PC-3 (cell line): ENCODE data around the gene CDK14. TPM values are rescaled to one million over a fixed set of nuclear protein-coding genes. Genes with fewer than 3 reads are reported as not detected.

Experiments
- ATAC-seq: fragments of 200-7000 bp; cut with Tn5 transposase; 2 replicates; pipeline ENCODE4 v1.9.1; 2020; ENCODE audit warnings: mild to moderate bottlenecking, moderate library complexity
- BruUV-seq: library from RNA; stranded (reverse); fragments of 400-500 nt; replicated peaks from 2 replicates; lab custom pipeline; 2021; lab: Mats Ljungman, UMichigan
- CTCF ChIA-PET: fragments of 300-600 bp; sonication (Branson Sonifier 250); formaldehyde crosslinking; loops from one replicate; lab custom pipeline; 2022; ENCODE audit warnings: antibody characterized with exemption; lab: Charles Lee
- POLR2A ChIA-PET: fragments of 300-600 bp; sonication (Branson Sonifier 250); formaldehyde crosslinking; loops from one replicate; lab custom pipeline; 2022; ENCODE audit warnings: antibody characterized with exemption; ENCODE audit not compliant: unreplicated experiment; lab: Charles Lee
- DNase-seq: peaks from one replicate; pipeline ENCODE4 v3.0.0-alpha.2; 2015
- H2AFZ ChIP-seq: fragments of 300-600 bp; sonication (generic); 2 replicates; pipeline ENCODE4 v1.6.0; 2016; ENCODE audit warnings: antibody characterized with exemption, low read length
- H3F3A ChIP-seq: fragments of 300-600 bp; sonication (generic); one replicate; pipeline ENCODE4 v1.6.0; 2017; ENCODE audit warnings: antibody characterized with exemption, low read length, control low read depth, mild to moderate bottlenecking; ENCODE audit not compliant: unreplicated experiment
- H3K27ac ChIP-seq: fragments of 300-600 bp; sonication (generic); 2 replicates; pipeline ENCODE4 v1.5.1; 2016; ENCODE audit warnings: mild to moderate bottlenecking, low read length
- H3K27me3 ChIP-seq: fragments of 300-600 bp; sonication (generic); 2 replicates; pipeline ENCODE4 v1.6.1; 2016; ENCODE audit warnings: low read length, mixed read lengths
- H3K36me3 ChIP-seq: fragments of 300-600 bp; sonication (generic); 2 replicates; pipeline ENCODE4 v1.6.1; 2016; ENCODE audit warnings: low read depth, mixed run types, low read length, mixed read lengths
- H3K4me1 ChIP-seq: fragments of 300-600 bp; sonication (generic); 2 replicates; pipeline ENCODE4 v1.5.1; 2016; ENCODE audit warnings: low read length; ENCODE audit not compliant: insufficient read depth
- H3K4me2 ChIP-seq: fragments of 300-600 bp; sonication (generic); 2 replicates; pipeline ENCODE4 v1.6.0; 2016; ENCODE audit warnings: low read length
- H3K4me3 ChIP-seq: fragments of 300-600 bp; sonication (generic); 2 replicates; pipeline ENCODE4 v1.5.1; 2016; ENCODE audit warnings: mild to moderate bottlenecking, low read length, mixed read lengths
- H3K79me2 ChIP-seq: fragments of 300-600 bp; sonication (generic); 2 replicates; pipeline ENCODE4 v1.6.1; 2017; ENCODE audit warnings: low read length, mixed read lengths
- H3K9ac ChIP-seq: fragments of 300-600 bp; sonication (generic); 2 replicates; pipeline ENCODE4 v1.6.0; 2016; ENCODE audit warnings: mild to moderate bottlenecking, low read length
- H3K9me2 ChIP-seq: fragments of 300-600 bp; sonication (generic); replicated peaks from 2 replicates; pipeline ENCODE4 v1.6.1; 2016; ENCODE audit warnings: mixed run types, low read length, mixed read lengths
- H3K9me3 ChIP-seq: fragments of 300-600 bp; sonication (generic); 2 replicates; pipeline ENCODE4 v1.6.1; 2016; ENCODE audit warnings: low read length, mixed read lengths
- H4K20me1 ChIP-seq: fragments of 300-600 bp; sonication (generic); 2 replicates; pipeline ENCODE4 v1.6.1; 2016; ENCODE audit warnings: low read length, mixed read lengths
- CTCF ChIP-seq: fragments of 300-600 bp; sonication (generic); conservative IDR thresholded peaks from 2 replicates; pipeline ENCODE4 v1.5.1; 2017; ENCODE audit warnings: antibody characterized with exemption, low read depth, mild to moderate bottlenecking, low read length
- EZH2 ChIP-seq: fragments of 300-600 bp; sonication (generic); IDR thresholded peaks from one replicate; pipeline ENCODE4 v1.6.1; 2017; ENCODE audit warnings: antibody characterized with exemption, mild to moderate bottlenecking, low read length; ENCODE audit not compliant: unreplicated experiment
- EZH2phosphoT487 ChIP-seq: fragments of 300-600 bp; sonication (generic); IDR thresholded peaks from 2 replicates; pipeline ENCODE4 v1.6.1; 2018; ENCODE audit warnings: mild to moderate bottlenecking, antibody characterized with exemption, low read length, borderline replicate concordance
- intact Hi-C: fragments of 100-400 bp; cut with micrococcal nuclease; formaldehyde crosslinking; loops from 2 replicates; pipeline ENCODE4 v1.9.0; 2023
- total RNA-seq: library from RNA; depleted of rRNA; stranded (reverse); fragments of >200 nt; gene quantifications from 2 replicates; pipeline ENCODE4 v1.2.3, GENCODE V29; 2014

Gene CDK14
- total RNA-seq, 1 experiment from 2014 or later = 8.2 TPM

- TF ChIP-seq EZH2 (no peak), CTCF (no peak), EZH2phosphoT487 (no peak)
- no peak overlapping the region for H3K9ac ChIP-seq
- no peaks in the 10 kb centered on the region for H3F3A ChIP-seq
- H3K79me2 ChIP-seq = no peaks in the 10 kb centered on the region
- H4K20me1 ChIP-seq = no peaks in the 10 kb centered on the region
- no peaks in the 10 kb centered on the region for H3K9me3 ChIP-seq
- POLR2A ChIA-PET = no interaction called here
- ATAC-seq (no peak), DNase-seq (no peak)
- H3K9me2 ChIP-seq = no peaks in the 10 kb centered on the region
- no peaks in the 10 kb centered on the region for H3K4me1 ChIP-seq
- H3K27me3 ChIP-seq = no peaks in the 10 kb centered on the region
- no peak overlapping the region for H2AFZ ChIP-seq
- no TSS peak for BruUV-seq
- intact Hi-C loops = no loop called here
- H3K27ac ChIP-seq = no peak overlapping the region
- CTCF ChIA-PET = no interaction called here
- H3K36me3 ChIP-seq = no peaks in the 10 kb centered on the region; the same call in 1 of the 2 replicates
- no peak overlapping the region for H3K4me2 ChIP-seq
- no peak overlapping the region for H3K4me3 ChIP-seq
These were observed 240.8 kb downstream of the CDK14 start for GRCh38 chr7:90836937-90837336.

- H3K4me3 ChIP-seq = no peak overlapping the region
- ChIA-PET CTCF (no interaction called here), POLR2A (no interaction called here)
These were observed 242.7 kb downstream of the CDK14 start for GRCh38 chr7:90838799-90839198.

More at GRCh38 chr7:90838799-90839198, 242.7 kb downstream of the CDK14 start:
- Histone ChIP-seq H2AFZ (no peak overlapping the region), H3F3A (no peaks in the 10 kb centered on the region), H3K9me3 (no peaks in the 10 kb centered on the region), H3K79me2 (no peaks in the 10 kb centered on the region), H3K4me1 (no peaks in the 10 kb centered on the region), H3K27me3 (no peaks in the 10 kb centered on the region), H3K27ac (no peak overlapping the region), H3K36me3 (no peaks in the 10 kb centered on the region; the same call in 1 of the 2 replicates), H3K9ac (no peak overlapping the region), H4K20me1 (no peaks in the 10 kb centered on the region), H3K4me2 (no peak overlapping the region), H3K9me2 (no peaks in the 10 kb centered on the region)
- no peak for ATAC-seq
- no peak for DNase-seq
- BruUV-seq = no TSS peak
- intact Hi-C loops = no loop called here
- TF ChIP-seq CTCF (no peak), EZH2 (no peak), EZH2phosphoT487 (no peak)
